Central memory CD8-positive, alpha-beta T cell (primary cell): ENCODE results near the gene MRPS7.
A peak's percentile ranks its signal among the peaks of the same experiment; 100 is the strongest.

ENCODE experiments used
- ATAC-seq: fragments of 150-1000 bp; cut with Tn5 transposase; replicated peaks from 2 replicates; pipeline ENCODE4 v1.10.0; 2022; ENCODE audit warnings: mild to moderate bottlenecking, moderate FRiP score, moderate number of reproducible peaks; ENCODE audit not compliant: poor library complexity, severe bottlenecking; ENCODE audit errors: extremely low read depth
- DNase-seq, 2 donors: peaks; one replicate each; pipeline ENCODE4 v3.0.0; 2021; ENCODE audit warnings: low spot score in 2 of 2
- H3K27ac Mint-ChIP-seq: one replicate; pipeline ENCODE4 v1.8.0; 2022; ENCODE audit warnings: low read depth, mild to moderate bottlenecking, moderate library complexity, mixed read lengths
- H3K27me3 Mint-ChIP-seq: one replicate; pipeline ENCODE4 v1.8.0; 2022; ENCODE audit warnings: mixed read lengths
- H3K36me3 Mint-ChIP-seq: one replicate; pipeline ENCODE4 v1.8.0; 2022; ENCODE audit warnings: mild to moderate bottlenecking, moderate library complexity, mixed read lengths; ENCODE audit not compliant: insufficient read depth
- H3K4me1 Mint-ChIP-seq: one replicate; pipeline ENCODE4 v1.8.0; 2022; ENCODE audit warnings: mixed read lengths
- H3K4me3 Mint-ChIP-seq: one replicate; pipeline ENCODE4 v1.8.0; 2022; ENCODE audit warnings: mild to moderate bottlenecking, moderate library complexity, mixed read lengths
- H3K9me3 Mint-ChIP-seq: one replicate; pipeline ENCODE4 v1.8.0; 2022; ENCODE audit warnings: mixed read lengths

Gene MRPS7

DNA sequence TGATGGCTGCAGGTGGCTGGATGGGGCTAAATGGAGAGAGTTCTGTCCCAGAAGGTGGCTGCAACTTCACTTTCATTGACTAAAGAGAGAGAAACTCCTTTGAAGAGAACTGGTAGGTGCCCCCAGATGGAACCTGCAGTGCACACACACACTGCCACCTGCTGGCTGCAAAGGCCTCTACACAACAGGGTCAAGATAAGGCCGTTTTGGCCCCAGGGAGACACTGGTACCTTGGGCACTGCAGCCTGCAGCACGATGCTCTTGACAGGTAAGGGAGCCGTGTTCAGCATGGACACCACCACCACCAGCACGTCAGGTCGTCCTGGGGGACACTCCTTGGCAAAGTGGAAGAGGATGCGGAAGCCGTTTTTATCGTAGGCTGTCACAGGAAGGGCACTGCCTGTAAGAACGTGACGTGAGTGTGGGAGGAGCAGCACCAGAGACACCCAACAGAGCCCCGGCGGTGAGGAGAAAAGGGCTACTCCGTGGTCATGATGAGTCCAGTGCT is 22.9 kb upstream of the MRPS7 start:
- Mint-ChIP-seq H3K27ac (peak overlapping the region; percentile 97), H3K4me3 (peak overlapping the region; percentile 54), H3K36me3 (peaks cover 64% of the 10 kb centered on the region), H3K4me1 (peaks cover 39% of the 10 kb centered on the region), H3K9me3 (no peaks in the 10 kb centered on the region), H3K27me3 (no peaks in the 10 kb centered on the region)
- ATAC-seq, result no peak
- DNase-seq, result peak; percentile 32 to 47

DNA sequence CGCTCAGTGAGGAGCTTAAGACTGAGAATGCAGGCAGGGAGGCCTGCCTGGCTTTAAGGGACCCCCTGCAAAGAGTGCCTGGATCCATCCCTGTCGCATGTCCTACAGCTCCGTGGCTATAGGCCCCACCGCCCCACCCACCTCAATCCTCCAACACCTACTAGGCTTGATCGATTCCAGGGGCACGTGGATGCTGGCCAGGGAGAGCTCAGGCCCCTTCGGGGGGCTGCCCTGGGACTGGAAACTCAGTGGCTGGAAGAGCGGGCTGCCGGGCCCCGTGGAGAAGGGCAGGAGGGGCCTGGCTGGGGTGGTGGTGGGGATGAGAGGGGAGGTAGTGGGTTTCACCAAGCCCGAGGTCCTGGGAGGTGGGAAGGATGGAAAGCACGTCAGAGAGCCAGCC is 22.5 kb upstream of the MRPS7 start:
- Mint-ChIP-seq H3K27ac (peak overlapping the region; percentile 97), H3K27me3 (no peaks in the 10 kb centered on the region)

GRCh38 chr17:75239778-75240393 is 21.8 kb upstream of the MRPS7 start:
- H3K36me3 Mint-ChIP-seq, result peaks cover 63% of the 10 kb centered on the region
- DNase-seq, result no peak
- H3K27me3 Mint-ChIP-seq, result no peaks in the 10 kb centered on the region
- no peaks in the 10 kb centered on the region for H3K9me3 Mint-ChIP-seq
- H3K27ac Mint-ChIP-seq, result peak overlapping the region; percentile 97
- no peak for ATAC-seq
- peaks cover 39% of the 10 kb centered on the region for H3K4me1 Mint-ChIP-seq
- H3K4me3 Mint-ChIP-seq, result no peak overlapping the region

More for the DNA sequence above, 22.5 kb upstream of the MRPS7 start:
- Mint-ChIP-seq H3K36me3 (peaks cover 63% of the 10 kb centered on the region), H3K4me3 (peak overlapping the region; percentile 54), H3K9me3 (no peaks in the 10 kb centered on the region), H3K4me1 (peaks cover 39% of the 10 kb centered on the region)
- DNase-seq (no peak), ATAC-seq (no peak)

DNA sequence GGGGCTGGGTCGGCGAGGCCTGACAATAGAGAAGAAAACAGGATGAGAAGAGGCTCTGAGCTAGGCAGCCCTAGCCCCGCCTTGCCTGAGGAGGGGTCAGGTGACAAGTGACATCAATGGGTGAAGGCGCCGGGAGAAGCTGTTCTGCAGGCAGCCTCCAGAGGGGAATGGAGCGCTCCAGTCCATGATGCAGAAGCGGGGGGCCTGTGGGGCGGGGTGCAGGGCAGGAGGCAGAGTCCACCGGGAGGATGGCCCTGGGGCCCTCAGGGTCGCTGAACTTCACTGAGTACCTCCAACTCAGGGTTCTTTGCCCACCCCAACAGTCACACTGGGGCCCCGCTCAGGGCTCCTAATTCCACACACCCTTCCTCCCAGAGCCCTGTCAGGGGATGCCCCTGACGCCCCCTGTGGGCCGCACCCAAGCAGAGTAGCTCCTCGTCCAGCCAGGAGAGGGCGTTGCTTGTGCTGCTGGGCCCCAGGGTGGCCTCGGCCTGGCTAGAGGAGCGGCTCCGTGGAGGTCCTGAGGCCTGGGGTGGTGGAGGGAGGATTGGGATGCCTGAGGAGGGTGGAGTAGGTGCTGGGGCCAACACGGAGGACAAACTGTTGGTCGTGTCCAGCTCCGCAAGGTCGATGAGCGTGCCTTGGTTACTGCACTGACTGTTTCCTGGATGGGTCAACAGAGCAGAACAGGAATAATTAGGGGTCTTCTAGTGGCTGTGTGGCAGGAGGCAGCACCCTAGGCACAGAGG is 21.1 kb upstream of the MRPS7 start:
- Mint-ChIP-seq H3K9me3 (no peaks in the 10 kb centered on the region), H3K4me1 (peaks cover 39% of the 10 kb centered on the region), H3K4me3 (peak overlapping the region; percentile 11), H3K27ac (peak overlapping the region; percentile 97), H3K27me3 (no peaks in the 10 kb centered on the region), H3K36me3 (peaks cover 59% of the 10 kb centered on the region)
- DNase-seq (no peak), ATAC-seq (no peak)

- Mint-ChIP-seq H3K9me3 (no peaks in the 10 kb centered on the region), H3K4me1 (peaks cover 39% of the 10 kb centered on the region), H3K4me3 (no peak overlapping the region), H3K36me3 (peaks cover 64% of the 10 kb centered on the region), H3K27me3 (no peaks in the 10 kb centered on the region), H3K27ac (peak overlapping the region; percentile 97)
- ATAC-seq (no peak), DNase-seq (no peak)
These were observed 20.6 kb upstream of the MRPS7 start for GRCh38 chr17:75241143-75241430.

- H3K27me3 Mint-ChIP-seq, result no peaks in the 10 kb centered on the region
- H3K4me3 Mint-ChIP-seq, result no peak overlapping the region
- DNase-seq (no peak), ATAC-seq (no peak)
- H3K27ac Mint-ChIP-seq, result peak overlapping the region; percentile 94
- H3K9me3 Mint-ChIP-seq, result no peaks in the 10 kb centered on the region
- peaks cover 39% of the 10 kb centered on the region for H3K4me1 Mint-ChIP-seq
- peaks cover 62% of the 10 kb centered on the region for H3K36me3 Mint-ChIP-seq
These were observed 20.2 kb upstream of the MRPS7 start for GRCh38 chr17:75241502-75241901.

DNA sequence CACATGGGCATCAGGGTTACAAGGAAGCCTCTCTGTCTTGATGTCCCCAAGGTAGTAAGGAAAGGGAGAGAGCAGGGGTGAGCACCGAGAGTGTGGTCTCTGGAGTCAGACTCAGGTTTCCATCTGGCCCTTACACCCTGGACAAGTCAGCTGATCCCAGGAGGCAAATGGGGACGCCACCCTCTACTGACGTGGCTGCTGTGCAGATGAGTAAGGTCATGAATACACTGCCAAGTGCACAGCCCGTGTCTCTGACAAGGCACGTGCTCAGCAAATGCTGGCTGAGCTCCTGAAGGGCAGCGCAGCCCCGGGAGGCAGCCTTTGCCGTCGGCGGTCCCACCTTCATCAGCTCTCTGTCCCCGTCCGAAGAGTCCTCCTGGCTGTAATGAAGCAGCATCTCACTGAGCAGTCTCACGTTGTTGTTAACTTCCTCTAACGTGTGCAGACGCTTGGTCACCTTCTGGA is 19.7 kb upstream of the MRPS7 start:
- DNase-seq, result no peak
- H3K4me3 Mint-ChIP-seq, result peak overlapping the region; percentile 68
- H3K4me1 Mint-ChIP-seq, result peaks cover 39% of the 10 kb centered on the region
- ATAC-seq, result peak; percentile 22
- no peaks in the 10 kb centered on the region for H3K9me3 Mint-ChIP-seq
- no peaks in the 10 kb centered on the region for H3K27me3 Mint-ChIP-seq
- peak overlapping the region; percentile 94 for H3K27ac Mint-ChIP-seq
- peaks cover 66% of the 10 kb centered on the region for H3K36me3 Mint-ChIP-seq

DNA sequence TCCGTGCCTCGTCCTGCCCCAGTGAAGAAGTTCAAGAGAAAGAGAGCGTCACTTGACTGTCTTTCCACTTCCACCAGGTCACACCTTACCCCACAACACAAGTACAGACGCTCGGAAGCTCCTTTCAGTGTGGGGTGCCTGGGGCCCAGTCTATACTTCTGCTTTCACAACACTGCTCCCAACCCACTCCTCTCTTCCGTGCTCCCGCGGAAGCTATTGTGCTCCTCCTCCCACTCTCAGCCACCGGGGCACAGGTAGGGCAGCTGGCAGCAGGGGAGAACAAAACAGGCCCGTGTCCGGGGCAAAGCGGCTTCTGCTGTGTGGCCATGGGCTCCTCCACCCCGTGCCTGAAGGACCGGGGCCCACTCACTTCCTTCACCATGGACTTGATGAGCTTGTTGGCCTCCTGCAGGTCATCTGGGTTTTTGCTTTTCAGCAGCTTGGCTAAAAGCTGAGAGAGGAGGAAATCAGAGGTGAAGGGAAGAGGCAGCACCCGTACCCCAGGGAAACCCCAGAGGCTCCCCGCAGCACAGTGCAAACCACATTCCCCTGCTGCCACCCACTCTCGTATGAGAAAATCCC is 19.1 kb upstream of the MRPS7 start:
- peak overlapping the region; percentile 94 for H3K27ac Mint-ChIP-seq
- H3K27me3 Mint-ChIP-seq, result no peaks in the 10 kb centered on the region
- H3K4me3 Mint-ChIP-seq, result peak overlapping the region; percentile 68
- peaks cover 39% of the 10 kb centered on the region for H3K4me1 Mint-ChIP-seq
- peak; percentile 92 for ATAC-seq
- peak; percentile 45 to 78 for DNase-seq
- H3K36me3 Mint-ChIP-seq, result peaks cover 61% of the 10 kb centered on the region
- no peaks in the 10 kb centered on the region for H3K9me3 Mint-ChIP-seq

- Mint-ChIP-seq H3K4me3 (no peak overlapping the region), H3K4me1 (peaks cover 32% of the 10 kb centered on the region), H3K27ac (no peak overlapping the region), H3K9me3 (no peaks in the 10 kb centered on the region), H3K36me3 (peaks cover 47% of the 10 kb centered on the region), H3K27me3 (no peaks in the 10 kb centered on the region)
- ATAC-seq (no peak), DNase-seq (no peak)
These were observed 17.4 kb upstream of the MRPS7 start for GRCh38 chr17:75244133-75244866.

- H3K27ac Mint-ChIP-seq, result no peak overlapping the region
- peaks cover 39% of the 10 kb centered on the region for H3K4me1 Mint-ChIP-seq
- no peak overlapping the region for H3K4me3 Mint-ChIP-seq
- ATAC-seq, result no peak
- no peak for DNase-seq
- no peaks in the 10 kb centered on the region for H3K27me3 Mint-ChIP-seq
- no peaks in the 10 kb centered on the region for H3K9me3 Mint-ChIP-seq
- H3K36me3 Mint-ChIP-seq, result peaks cover 47% of the 10 kb centered on the region
These were observed 16.7 kb upstream of the MRPS7 start for GRCh38 chr17:75245011-75245410.

- ATAC-seq, result no peak
- H3K9me3 Mint-ChIP-seq, result no peaks in the 10 kb centered on the region
- no peak overlapping the region for H3K4me3 Mint-ChIP-seq
- DNase-seq, result no peak
- no peaks in the 10 kb centered on the region for H3K27me3 Mint-ChIP-seq
- peak overlapping the region; percentile 44 for H3K27ac Mint-ChIP-seq
- peaks cover 39% of the 10 kb centered on the region for H3K4me1 Mint-ChIP-seq
- H3K36me3 Mint-ChIP-seq, result peaks cover 48% of the 10 kb centered on the region
These were observed 15.3 kb upstream of the MRPS7 start for GRCh38 chr17:75246404-75246803.

DNA sequence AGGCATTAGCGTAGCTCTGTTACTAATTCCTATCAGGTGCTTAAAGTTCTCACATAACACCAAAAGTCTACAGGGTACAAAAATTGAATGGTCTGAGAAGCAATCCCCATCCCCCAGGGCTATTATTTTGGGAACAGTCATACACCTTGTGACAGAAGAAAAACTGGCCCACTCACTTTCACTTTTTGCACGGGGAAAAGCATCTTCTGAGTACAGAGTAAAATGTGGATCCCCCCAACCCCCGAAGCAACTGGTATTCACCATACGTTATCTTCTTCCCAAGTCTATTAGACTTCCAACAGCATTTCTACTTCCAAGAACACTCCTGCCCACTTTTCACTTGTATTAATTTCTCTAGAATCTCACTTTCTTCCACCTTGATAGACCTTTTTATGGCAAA is 12.1 kb upstream of the MRPS7 start:
- Mint-ChIP-seq H3K4me1 (peaks cover 42% of the 10 kb centered on the region), H3K4me3 (peak overlapping the region; percentile 70), H3K27me3 (no peaks in the 10 kb centered on the region), H3K9me3 (no peaks in the 10 kb centered on the region), H3K27ac (peak overlapping the region; percentile 88), H3K36me3 (peaks cover 23% of the 10 kb centered on the region)
- ATAC-seq, result no peak
- no peak for DNase-seq
